ENCODE results near the gene FAAP100.

FAAP100 gene

DNA sequence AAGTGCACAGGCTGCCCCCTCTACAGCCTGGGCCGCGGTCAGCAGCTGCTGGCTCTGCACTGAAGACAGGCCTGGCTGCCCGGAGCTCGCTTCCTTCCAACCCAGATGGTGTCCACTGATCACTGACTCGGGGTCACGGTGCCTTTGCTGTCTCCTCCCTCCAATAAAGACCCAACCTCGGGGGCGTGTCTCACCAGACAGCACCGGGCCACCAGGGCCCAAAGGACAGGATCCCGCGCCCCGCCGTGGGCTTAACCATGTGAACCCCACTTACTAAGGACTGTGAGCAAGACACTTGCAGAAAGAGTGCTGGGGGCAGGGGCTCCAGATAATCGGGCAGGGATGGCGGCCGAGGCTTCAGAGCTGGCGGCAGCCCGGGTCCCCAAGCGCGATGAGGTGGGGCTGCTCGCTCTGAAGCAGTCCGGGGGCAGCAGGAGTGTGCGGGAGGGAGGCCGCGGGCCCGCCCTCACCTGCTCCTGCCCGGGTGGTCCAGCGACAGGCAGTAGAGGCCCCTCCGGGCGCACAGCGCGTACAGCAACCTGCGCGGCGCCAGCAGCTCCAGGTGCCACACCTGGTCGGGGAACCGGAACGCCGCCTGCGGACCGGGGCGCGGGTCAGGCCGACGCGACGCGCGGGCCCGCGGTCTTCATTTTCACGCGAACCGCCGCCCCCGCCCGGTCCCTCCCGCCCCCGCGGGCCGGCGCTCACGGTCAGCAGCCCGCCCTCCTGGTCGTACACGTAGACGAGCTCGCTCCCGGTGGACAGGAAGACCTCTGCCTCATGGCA lies 502 bp downstream of the FAAP100 start:
- peak; percentile 45 for DNase-seq

DNA sequence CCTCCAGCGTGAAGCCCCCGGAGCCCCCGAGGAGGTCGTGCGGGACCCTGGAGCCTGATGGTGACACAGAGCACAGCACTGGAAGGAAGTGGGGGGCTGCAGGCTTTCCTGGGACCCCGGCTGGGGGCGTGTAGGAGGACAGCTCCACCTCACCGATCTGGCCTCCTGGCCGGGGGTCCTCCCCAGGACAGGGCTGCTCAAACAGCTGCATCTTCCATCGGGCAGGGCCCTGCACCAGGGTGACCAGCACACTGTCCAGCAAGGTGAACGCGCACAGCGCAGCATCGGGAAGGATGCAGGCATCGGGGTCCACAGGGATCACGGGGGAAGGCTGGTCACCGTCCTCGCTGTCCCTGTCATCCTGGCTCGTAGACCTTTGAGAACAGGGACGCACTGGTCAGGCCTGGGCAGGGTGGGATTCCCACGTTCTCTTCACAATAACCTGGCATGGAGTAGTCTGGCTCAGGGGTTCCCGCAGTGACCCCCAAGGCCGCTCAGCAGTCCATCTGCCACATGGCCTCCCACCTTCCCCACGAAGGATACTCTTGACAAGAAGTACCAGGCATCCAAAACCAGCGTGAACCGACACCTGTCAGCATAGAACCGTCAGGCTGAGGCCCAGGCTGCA lies 1.2 kb downstream of the FAAP100 start:
- DNase-seq: peak; percentile 24

DNA sequence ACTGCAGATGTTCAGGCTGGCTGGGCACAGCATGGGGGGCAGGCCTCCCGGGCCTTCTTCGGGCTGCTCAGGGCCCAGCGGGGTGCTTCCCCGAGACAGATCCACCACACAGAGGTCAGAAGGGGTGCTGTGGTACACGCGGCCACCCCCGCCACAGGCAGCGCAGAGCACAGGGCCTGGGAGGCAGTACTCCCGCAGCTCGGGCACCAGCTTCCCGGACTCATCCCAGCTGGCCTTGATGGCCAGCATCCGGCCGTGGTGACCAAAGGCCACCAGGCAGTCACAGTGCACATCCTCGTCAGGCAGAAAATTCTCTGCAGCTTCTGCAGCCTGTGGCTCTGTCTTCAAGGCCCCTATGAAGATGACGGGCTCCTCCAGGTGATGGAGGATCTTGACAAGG lies 1.9 kb downstream of the FAAP100 start:
- DNase-seq: peak; percentile 15

DNA sequence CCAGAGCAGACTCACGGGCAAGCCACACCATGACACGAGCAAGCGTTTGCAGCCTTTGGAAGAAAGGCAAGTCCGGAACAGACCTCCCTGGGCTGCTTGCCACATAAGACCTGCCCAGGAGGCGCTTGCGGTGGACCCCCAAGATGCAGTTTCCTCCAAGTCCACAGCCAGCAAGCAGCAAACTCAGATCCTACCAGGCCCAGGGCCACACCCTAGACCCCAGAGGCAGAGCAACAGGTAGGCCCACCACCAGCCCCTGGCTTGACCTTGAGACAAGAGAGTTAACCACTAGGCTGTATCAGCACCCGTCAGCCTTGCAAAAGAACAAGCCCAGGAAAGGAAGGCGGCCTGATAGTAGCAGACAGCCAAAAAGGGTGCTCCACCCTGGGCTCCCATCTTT lies 2.3 kb downstream of the FAAP100 start:
- DNase-seq: peak; percentile 16

DNA sequence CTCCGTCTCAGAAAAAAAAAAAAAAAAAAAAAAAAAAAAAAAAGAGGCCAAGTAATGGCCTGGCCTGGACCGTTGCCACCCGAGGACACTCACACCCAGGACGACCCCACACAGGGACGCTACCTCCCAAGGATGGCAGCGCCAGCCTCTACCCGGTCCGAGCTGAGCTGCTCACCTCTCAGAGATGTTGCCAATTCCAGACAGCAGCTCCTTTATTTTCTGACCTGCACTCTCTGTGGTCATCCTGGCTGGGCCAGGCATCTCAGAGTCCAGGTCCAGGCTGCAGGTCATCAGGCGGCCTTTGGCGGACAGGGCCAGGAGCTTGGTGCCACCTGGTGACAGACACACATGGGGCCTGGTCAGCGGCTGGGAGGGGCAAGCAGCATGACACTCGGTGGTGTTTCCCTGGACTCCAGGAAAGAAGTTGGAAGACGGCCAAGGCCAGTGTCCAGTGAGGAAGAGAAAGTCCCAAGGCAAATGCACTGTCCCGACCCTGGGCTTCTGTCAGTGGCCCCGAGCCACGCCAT lies 3.1 kb downstream of the FAAP100 start:
- DNase-seq: peak; percentile 22

DNA sequence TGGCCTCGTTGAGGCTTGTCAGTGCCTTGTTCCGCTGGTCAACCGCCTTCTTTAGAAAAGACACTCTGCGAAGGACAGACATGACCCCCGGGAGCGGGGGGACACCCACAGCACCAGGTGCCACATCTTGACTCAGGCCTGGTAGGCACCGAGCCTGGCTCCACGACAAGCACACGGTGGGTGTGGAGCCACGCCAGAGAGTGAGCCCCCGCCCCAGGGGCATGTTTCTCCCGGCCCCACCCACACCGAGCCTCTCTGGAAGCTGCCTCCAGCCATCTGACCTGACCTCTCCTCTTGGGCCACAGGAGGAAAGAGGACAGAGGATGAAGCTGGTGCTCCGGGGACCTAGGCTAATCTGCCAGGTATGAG lies 4.6 kb downstream of the FAAP100 start:
- DNase-seq: peak; percentile 12

DNA sequence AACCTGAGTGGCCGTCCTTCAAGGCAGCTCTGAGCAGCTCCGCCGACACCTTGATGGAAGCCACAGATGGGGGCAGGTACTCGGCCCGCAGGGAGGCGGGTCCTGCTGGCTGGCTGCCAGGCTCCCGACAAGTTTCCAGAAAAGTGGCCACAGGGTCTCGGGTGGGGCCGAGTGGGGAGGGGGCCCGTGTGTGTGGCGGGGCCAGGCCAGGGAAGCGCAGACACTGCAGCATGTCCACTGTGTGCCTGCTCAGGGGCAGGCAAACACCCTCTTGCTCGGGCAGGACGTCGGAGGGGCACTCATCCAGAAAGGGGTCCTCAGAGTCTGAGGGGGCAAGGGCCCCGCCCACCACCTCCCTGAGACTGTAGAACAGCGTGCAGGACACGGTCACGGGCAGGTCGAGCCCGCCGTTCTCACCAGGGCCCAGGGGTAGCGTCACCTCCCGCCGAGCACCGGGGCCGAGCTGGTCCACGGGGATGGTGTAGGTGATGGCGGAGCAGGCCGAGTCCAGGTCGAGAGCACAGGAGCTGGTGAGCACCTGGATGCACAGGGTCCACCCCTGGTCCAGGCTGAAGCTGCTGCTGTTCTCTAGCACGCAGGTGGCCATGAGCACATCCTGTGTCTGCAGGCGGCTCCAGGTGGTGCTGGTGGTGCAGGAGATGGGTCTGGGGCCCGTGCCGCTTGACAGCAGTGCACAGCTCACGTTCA lies 5.1 kb downstream of the FAAP100 start:
- DNase-seq: peak; percentile 21

DNA sequence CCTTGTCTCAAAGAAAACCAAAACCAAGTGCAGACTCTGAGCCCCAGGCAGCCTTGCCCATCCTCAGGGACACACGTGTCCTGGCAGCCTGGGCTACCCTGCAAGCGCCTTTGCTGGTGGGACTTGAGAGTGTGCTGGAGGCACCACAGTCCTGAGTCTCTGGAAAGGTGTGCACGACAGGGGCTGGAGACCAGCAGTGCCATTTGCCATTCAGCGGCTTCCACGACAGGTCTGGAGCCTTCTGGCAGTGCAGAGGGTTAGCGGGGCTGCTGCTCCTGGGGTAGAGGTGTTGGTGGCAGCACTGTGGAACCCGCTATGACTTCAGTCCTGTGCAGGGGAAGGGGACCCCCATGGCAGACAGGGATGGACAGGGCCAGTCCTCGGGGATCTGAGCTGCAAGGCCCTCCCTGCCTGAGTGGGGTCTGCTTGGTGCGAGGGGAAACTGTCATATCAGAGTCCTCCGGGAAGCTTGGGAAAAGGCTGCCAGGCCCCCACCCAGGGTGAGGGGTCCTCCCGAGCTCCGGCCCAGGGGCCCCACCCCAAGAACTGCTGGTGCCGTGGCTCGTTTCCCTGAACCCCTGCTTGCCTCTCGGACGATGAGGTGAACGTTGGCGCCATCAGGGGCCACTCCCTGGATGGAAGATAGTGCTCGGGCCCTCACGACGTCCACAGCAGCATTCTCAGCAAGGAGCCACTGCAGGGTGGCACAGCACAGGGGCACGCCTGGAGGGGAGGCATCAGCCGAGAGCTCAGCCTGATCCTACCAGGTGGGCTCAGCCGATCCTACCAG lies 6.8 kb downstream of the FAAP100 start:
- peak; percentile 19 for DNase-seq

DNA sequence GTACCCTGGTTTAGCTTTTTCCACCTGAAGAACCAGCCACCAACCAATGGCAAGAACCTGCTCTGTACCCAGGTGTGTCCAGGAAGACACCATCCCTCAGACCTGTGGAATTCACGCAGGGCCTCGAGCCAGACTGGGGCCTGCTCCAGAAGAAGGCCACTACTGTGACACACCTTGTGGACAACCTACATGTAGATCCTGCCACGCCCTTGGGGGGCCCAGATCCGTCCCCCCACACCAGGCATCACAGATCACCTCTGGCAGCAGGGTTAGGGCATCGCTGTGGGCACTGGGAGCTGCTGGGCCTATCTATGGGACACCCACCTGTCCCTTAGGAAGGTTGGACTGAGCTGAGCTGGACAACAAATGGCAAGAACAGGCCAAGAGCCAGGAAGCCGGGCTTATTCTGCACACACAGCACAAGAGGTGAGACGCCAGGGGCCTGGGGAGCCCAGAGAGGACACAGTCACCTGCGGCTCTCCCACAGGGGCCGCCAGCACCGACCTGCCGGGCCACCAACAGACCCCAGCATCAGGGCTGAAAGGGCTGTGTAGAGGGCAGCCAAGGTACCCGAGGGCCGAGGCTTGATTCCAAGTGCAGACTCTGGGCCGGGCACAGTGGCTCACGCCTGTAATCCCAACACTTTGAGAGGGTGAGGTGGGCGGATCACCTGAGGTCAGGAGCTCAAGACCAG lies 7.7 kb downstream of the FAAP100 start:
- DNase-seq: peak; percentile 17

DNA sequence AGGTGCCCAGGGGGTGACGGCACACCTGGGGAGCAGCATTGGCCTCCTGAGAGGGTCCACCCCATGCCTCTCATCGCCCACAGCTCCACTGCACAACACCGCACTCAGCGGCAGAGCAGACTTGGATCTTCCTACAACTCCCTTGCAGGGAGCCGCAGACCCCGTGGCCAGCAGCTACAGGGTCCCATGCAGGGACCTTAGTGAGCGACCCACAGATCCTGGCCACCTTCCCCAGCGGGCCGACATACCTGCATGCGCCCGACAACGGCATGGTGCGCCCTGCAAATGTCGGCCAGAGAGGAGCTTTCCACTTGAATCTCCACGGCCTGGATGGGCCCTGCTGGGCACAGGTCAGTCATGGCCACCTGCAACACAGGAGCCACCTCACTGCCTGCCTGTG lies 8.4 kb downstream of the FAAP100 start:
- peak; percentile 15 for DNase-seq

DNA sequence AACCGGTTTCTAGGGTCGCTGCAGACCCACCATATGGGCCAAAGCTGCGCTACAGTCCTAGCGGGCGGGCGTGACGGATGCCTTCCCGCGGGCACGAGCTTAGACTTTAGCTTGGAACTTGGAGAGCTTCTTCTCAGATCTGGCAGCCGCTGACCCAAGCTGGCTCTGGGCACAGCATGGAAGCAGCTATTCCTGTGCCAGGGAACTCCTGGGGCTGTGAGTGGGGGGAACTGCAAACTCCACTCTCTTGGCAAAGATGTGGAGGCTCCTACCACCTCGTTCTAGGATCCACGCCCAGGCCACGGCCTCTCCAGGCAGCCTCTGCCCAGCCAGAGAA lies 8.8 kb downstream of the FAAP100 start:
- peak; percentile 13 for DNase-seq

DNA sequence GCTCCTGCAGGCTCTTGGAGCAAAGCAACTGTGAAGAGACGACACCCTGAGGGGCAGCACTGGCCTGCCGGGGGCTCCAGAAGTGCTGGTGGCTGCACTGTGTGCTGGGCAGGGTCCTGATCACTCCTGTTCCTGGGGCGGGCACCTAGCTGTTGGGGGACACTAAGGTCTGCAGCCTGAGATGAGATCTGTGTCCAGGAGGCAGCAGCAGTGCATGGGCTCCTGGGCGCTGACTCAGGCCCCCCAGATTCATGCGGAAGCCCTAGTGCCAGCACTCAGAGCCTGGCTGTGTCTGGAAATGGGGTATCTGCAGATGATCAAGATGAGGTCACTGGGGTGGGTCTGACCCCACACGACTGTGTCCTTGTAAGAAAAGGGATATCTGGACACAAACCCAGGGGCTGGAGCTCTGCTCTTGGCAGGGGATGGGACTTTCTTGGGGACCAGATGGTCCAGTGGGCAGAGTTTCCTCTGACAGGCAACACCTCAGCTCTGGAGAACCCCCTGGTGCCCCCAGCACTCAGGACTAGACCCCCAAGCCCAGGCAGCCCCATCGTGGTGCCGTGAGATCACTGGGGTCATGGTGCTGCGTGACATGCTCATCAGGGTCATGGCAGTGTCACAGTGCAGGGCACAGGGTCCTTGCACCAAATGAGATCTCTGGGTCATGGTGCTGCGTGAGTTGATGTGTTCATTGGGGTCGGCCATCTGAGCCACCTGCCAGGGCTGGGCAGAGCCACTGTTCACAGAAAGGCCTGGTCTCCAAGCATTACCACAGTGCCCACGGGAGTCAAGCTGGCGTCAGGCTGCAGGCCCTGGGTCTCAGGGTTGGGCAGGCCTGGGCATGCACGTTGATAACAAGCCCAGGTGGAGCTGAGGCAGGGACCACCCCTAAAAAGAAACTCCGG lies 9.5 kb downstream of the FAAP100 start:
- peak; percentile 16 for DNase-seq

DNA sequence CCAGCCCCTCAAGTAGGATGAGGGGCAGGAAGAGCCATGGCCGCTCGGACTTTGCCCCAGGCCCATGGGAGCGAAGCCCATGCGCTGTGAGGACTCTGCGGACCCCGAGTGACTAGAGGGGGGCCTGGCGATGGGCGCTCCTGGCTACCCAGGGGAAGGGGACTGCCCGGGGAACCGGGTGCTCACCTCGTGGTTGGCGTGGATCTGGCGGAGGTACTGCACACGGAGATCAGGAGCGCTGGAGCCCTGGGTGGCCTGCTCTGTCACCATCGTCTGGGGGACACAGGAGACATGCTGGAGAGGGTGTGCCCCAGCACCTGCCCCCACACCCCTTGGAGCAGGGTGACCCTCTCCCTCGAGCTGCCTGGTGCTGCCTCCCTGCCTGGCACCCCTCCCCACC lies 11.0 kb downstream of the FAAP100 start:
- DNase-seq: peak; percentile 20

DNA sequence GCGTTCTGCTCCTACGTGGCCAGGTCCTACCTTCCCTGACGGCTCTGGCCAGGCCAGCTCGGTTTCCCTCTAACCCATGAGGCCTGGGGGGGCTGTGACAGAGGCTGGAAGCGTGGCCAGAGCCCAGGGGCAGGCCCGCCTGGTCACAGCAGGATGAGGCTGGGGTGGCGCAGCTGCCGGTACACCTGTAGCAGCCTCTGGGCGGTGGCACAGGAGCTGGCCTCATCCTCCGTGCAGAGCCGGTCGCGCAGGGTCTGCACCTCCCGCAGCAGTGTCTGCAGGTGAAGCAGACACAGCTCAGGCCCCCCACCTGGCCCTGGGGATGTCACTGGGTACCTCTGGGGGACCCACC lies 11.5 kb downstream of the FAAP100 start:
- DNase-seq: peak; percentile 17

DNA sequence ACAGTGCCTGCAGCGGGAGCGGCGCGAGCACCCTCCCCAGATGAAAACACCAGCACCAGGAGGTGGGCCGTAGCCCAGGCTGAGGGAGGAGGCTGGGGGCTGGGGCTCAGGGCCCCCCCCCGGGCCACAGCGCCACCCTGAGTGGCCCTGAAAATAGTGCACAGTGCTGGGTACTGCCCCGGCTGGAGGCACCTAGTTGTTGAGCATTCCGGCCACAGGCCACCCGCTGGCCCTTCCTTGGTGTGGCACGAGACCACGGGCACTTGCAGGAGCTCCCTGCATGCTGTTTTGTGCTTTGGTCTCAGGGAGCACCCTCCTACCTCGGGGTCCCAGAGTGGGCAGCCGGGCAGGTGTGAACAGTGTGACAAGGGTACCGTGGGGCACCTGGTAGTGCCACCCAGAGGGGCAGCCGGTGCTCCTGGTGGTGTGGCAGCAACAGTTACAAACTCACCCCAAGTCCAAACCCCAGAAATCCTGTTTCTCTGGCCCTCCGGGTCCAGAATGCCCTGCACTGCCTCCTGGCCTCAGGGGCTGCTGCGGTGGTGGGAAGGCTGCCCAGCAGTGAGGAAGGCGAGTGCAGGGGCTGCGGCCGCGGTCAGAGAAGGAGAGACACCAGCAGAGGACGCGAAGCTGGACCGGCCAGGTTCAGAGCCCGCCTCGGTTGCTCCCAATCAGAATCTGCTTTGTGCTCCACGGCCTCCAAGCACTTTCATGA lies 12.0 kb downstream of the FAAP100 start:
- DNase-seq: peak; percentile 16

DNA sequence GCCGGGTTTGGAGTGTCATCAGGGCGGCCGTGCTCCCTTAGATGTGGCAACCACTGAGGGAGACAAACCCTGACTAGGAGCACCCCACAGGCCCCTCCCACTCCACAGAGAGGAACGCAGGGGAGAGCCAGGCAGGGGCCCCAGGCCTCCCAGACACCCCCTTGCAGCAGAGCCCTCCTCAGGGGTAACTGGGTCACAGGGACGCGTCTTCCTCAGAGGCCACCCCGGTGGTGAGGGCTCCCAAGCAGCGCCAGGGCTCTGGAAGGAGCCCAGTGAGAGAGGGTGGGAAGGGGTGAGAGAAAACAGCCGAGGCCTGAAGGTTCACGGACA lies 12.6 kb downstream of the FAAP100 start:
- no peak for DNase-seq

DNA sequence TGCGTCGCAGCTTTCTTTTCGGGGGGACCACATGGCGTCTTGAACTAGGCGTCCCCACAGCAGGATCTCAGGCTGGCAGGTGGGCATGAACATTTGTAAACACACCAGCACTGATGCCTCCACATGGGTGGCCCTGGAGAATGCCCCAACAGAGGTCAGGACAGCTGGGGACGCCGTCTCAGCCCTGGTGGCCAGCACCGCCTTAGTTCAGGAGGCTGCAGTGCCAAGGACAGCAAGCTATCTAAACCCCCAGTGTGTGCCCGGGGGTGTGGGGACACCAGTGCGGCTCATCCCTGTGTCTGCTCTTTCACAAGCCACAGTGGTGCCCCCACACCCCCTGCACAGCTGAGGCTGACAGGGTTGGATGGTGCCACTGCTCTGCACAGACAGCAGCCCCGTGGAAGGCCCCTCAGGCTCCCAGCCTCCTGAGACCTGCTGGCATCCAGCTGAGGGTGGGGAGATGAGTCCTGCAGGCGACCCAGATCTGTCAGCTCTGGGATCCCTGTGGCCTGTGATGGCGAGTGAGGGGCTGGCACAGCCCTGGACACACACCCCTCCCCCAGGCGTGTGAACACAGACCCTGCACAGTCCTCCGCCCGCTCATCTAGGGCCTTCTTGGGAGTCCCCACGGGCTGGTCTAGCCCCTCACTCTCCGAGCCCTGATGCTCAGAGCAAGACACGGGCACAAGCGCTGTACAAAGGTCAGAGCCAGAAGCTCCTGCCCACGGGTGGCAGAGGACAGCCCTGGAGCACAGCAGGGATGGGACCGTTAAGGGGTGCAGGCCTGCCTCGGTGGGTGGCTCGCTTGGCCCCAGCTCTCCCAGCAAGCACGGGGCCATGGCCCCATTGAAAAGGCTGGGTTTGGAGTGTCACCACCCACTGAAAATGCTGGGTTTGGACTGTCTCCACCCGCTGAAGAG lies 13.2 kb downstream of the FAAP100 start:
- no peak for DNase-seq

DNA sequence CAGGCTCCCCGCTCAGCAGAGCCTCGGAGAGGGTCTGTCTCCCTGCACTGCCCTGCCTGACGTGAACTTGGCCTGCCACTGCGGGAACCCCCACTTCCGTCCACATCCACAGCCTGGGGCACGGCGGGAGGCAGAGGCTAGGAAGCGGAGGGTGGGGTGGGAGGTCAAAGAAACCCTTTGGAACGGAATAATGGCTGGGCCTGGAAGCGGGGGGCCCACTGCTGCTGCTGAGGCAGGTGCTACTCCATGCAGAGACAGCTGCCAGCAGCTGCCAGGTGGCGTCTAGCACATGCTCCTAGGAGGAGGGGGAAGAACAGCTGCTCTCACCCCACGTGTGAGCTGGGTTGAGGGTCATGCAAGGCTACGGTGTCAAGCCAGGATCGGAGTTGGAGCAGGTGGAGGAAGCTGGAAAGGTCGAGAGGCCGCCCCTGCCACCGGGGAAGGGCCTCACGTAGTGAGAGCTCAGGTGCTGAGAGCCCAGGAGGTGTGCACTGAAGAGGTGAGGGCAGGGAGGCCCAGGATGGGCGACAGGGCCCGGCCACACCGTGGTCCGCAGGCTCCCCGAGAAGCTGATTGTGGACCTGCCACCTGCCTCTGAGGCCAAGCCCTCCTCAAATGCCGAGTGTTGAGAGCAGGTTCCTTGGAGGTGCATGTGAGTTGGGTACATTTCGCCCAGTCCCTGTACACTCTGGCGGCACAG lies 14.1 kb downstream of the FAAP100 start:
- DNase-seq: no peak

DNA sequence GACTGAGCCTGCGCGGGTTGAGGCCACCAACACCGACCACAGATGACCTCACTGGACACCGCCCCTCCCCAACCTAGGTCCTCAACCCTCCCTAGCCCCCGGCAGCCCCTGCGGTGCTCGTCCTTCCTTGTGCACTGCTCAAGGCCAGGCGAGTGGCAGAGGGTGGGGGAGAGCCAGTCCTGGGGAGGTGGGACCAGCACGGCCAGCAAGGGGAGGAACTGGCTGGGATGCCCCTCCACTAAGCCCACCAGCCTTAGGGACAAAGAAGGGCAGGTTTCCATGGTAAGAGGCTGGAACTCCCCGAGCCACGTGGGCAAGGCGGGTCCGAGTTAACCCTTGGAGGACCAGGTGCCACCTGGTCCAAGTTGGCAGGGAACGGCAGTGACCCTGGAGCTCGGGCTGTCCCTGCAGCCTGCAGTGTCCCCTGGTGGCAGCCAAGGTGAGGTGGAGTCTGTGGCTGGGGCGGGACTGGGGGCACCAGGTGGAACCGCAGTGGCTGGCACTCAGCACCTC lies 14.8 kb downstream of the FAAP100 start:
- no peak for DNase-seq

Data from femur (tissue), 1 donor.